ENCODE results near the gene DIDO1.

The DIDO1 gene

DNA sequence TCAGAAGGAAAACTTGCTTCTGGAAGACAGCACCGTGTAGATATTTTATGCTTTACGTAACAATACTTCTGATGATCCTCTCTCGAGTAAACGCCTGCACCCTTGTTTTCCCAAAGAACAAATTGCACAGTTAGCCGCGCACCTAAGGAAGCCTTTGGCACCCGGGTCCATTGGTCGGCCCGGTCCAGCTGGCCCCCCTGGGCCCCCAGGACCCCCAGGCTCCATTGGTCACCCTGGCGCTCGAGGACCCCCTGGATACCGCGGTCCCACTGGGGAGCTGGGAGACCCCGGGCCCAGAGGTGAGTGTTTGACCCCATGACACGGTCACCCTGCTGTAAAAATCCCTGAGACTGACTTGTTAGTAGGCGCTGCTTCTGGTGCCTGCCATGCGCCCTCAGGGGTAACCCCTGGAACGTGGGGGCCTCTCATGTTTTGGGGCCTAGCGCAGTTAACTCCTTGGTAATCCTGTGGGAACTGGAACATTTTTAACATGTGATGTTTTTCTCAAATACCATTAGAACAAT, 89.3 kb downstream of the DIDO1 start:
- peaks cover 3% of the 10 kb centered on the region for H3K4me1 ChIP-seq (ENCODE audit: control insufficient read depth, insufficient read depth, low read length, poor library complexity, severe bottlenecking)
- H3K9me3 ChIP-seq (ENCODE audit: control insufficient read depth, low read length): no peaks in the 10 kb centered on the region
- H3K4me3 ChIP-seq (ENCODE audit: extremely low read depth, insufficient read depth, low read length, poor library complexity, severe bottlenecking): no peak overlapping the region
- no peak overlapping the region for H3K27ac ChIP-seq (ENCODE audit: low read depth, low read length, severe bottlenecking)
- WGBS, 2 experiments (ENCODE audit: insufficient coverage in 2 of 2): 96 to 97% methylated on average over 18 to 19 of the region's 19 CpGs
- H3K36me3 ChIP-seq (ENCODE audit: control insufficient read depth, insufficient read depth, low read length): peaks cover 48% of the 10 kb centered on the region

DNA sequence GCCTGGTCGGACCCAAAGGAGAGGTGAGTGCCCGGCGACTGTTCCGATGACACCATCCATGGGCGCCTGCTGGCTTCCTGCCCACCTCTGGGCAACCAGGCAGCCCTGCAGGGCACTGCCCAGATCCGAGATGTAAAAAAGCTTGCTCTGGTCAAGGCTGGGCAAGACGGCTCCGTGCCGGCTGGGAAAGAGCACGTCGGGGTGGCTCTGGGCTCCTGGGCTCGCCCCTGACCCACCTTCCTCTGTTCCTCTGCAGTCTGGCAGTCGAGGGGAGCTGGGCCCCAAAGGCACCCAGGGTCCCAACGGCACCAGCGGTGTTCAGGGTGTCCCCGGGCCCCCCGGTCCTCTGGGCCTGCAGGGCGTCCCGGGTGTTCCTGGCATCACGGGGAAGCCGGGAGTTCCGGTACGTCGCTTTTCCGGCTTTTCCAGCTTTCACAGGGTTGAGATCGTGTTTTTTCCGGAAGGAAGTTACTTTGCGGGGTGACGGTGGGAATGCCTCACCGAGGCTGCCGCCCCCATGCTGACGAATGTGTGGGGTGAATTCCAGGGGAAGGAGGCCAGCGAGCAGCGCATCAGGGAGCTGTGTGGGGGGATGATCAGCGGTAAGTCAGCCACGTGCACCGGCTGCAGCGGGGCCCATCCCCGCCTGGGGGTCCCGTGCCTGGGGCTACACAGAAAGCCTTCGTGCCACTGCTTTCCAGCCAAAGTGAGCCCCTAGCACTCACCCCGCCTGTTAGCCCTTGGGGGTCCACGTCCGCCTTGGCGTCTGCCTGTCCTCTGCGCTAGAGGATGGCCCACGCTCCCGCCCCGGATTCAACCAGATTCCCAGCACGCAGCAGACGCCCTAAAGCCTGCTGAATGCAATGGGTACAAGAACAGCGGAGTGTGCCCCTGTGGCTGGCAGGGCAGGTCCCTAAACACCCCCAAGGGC, 90.1 kb downstream of the DIDO1 start:
- H3K9me3 ChIP-seq (ENCODE audit: control insufficient read depth, low read length): no peaks in the 10 kb centered on the region
- H3K36me3 ChIP-seq (ENCODE audit: control insufficient read depth, insufficient read depth, low read length): peaks cover 52% of the 10 kb centered on the region
- H3K27ac ChIP-seq (ENCODE audit: low read depth, low read length, severe bottlenecking): no peak overlapping the region
- no peak overlapping the region for H3K4me3 ChIP-seq (ENCODE audit: extremely low read depth, insufficient read depth, low read length, poor library complexity, severe bottlenecking)
- 91% methylated on average over 37 to 51 of the region's 52 CpGs for WGBS, 2 experiments (ENCODE audit: insufficient coverage in 2 of 2)
- H3K4me1 ChIP-seq (ENCODE audit: control insufficient read depth, insufficient read depth, low read length, poor library complexity, severe bottlenecking): peaks cover 10% of the 10 kb centered on the region

DNA sequence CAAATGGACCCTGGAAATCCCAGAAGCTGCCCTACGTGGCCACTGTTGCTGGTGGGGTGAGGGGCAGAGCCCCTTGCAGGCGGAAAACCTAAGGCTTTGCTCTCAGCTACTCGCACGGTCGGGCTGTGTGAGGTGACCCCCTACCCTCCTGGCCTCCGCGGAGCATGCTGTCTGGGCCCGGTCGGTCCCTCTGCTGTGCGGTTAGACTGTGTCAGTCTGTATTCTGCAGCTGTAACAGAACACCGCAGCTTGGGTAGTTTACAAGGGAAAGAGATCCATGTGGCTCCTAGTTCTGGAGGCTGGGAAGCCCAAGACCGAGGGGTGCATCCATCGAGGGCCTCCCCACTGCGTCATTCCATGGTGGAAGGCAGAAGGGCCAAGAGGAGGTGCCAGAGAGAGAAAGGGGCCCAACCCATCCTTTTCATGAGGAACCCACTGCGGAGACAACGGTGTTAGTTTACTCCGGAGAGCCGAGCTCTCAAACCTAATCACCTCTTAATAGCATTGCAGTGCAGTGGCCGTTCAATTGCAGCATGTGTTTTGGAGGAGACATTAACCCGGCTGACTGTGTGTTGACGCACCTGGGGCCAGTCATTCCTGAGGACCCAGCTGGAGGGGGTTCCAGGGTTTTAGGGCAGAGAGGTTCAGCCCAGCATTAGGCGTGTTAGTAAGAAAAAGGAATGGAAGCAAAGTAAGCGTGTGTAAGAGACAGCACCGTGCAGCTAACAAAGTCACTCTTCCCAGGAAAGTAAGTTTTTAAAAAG, 91.2 kb downstream of the DIDO1 start:
- WGBS, 2 experiments (ENCODE audit: insufficient coverage in 2 of 2): 97% methylated on average over 20 to 22 of the region's 24 CpGs
- no peak overlapping the region for H3K27ac ChIP-seq (ENCODE audit: low read depth, low read length, severe bottlenecking)

DNA sequence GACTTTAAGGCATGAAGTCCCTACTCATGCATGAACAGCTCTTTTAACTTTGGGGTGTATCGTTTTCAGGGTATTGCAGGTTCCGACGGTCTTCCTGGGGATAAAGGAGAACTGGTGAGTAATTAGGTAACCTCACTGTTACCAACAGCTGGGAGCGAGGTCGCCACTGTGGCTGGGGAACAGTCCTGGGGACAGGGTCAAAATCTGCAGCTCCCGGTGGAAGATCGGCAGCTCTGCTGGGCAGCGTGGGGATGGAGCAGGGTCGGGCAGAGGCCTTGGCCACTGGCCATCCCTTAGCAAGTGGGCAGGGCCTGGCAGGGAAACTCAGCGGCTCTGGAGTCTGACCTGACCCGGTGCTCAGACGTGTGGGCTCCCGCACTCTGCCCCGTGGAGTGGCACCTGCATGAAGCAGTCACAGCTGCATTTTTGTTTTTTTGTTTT, 93.3 kb downstream of the DIDO1 start:
- 88 to 95% methylated on average over 11 to 14 of the region's 14 CpGs for WGBS, 2 experiments (ENCODE audit: insufficient coverage in 2 of 2)
- Histone ChIP-seq H3K4me3 (ENCODE audit: extremely low read depth, insufficient read depth, low read length, poor library complexity, severe bottlenecking) (no peak overlapping the region), H3K9me3 (ENCODE audit: control insufficient read depth, low read length) (no peaks in the 10 kb centered on the region), H3K36me3 (ENCODE audit: control insufficient read depth, insufficient read depth, low read length) (peaks cover 55% of the 10 kb centered on the region), H3K4me1 (ENCODE audit: control insufficient read depth, insufficient read depth, low read length, poor library complexity, severe bottlenecking) (peaks cover 10% of the 10 kb centered on the region), H3K27ac (ENCODE audit: low read depth, low read length, severe bottlenecking) (no peak overlapping the region)

More for the DNA sequence above, 91.2 kb downstream of the DIDO1 start:
- H3K4me3 ChIP-seq (ENCODE audit: extremely low read depth, insufficient read depth, low read length, poor library complexity, severe bottlenecking): no peak overlapping the region
- no peaks in the 10 kb centered on the region for H3K9me3 ChIP-seq (ENCODE audit: control insufficient read depth, low read length)
- peaks cover 10% of the 10 kb centered on the region for H3K4me1 ChIP-seq (ENCODE audit: control insufficient read depth, insufficient read depth, low read length, poor library complexity, severe bottlenecking)
- H3K36me3 ChIP-seq (ENCODE audit: control insufficient read depth, insufficient read depth, low read length): peaks cover 51% of the 10 kb centered on the region

DNA sequence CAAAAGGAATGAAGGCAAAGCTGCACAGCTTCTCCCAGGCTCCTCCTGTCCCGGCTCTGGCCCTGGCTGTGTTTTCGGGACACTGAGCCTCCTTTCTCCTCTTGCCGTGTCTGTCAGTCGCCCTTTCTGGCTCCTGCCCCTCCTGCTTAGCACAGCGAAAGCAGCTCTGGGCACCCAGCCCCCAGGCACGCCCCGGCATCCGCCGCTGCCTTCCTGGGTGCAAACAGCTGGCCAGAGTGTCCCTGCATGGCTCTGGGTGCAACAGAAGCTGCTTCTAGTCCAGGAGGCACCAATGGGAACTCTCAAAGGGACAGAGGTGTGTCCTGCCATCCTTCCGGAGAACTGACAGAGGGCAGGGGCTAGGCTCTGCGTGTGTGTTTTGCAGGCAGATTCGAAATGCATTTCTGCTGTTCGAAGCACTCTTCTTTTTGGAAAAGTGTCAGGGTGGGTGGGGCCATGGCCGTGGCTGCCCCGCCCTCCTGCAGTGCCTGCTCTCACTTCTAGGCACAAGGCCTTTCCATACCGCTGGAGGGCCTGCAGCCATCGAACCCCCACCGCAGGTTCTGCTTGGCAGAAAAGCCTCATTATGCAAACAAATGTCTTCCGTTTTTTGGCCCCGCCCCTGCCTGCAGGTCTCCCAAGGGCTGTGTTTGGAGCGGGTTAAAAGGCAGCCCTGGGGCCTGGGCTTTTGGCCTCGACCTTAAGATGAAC, 93.9 kb downstream of the DIDO1 start:
- no peak overlapping the region for H3K4me3 ChIP-seq (ENCODE audit: extremely low read depth, insufficient read depth, low read length, poor library complexity, severe bottlenecking)
- H3K9me3 ChIP-seq (ENCODE audit: control insufficient read depth, low read length): no peaks in the 10 kb centered on the region
- H3K27ac ChIP-seq (ENCODE audit: low read depth, low read length, severe bottlenecking): peak overlapping the region; percentile 29
- peaks cover 57% of the 10 kb centered on the region for H3K36me3 ChIP-seq (ENCODE audit: control insufficient read depth, insufficient read depth, low read length)
- peaks cover 10% of the 10 kb centered on the region for H3K4me1 ChIP-seq (ENCODE audit: control insufficient read depth, insufficient read depth, low read length, poor library complexity, severe bottlenecking)
- 65 to 74% methylated on average over 20 to 22 of the region's 22 CpGs for WGBS, 2 experiments (ENCODE audit: insufficient coverage in 2 of 2)

DNA sequence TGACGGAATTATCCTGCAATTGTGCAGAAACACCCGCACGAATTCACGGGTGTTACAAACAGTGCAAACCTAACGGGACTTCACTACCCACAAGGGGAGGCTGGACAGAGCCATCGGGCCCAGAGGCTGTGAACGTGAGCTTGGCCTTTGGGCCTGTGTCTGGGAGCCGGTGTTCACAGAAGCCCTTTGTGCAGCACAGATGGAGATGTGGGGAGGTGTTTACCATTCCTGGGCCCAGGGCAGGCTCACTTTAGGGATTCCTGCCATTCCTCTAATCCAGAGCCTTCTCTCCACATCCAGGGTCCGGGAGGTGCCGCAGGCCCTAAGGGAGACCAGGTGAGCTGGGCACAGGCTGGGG, 94.5 kb downstream of the DIDO1 start:
- no peaks in the 10 kb centered on the region for H3K9me3 ChIP-seq (ENCODE audit: control insufficient read depth, low read length)
- 90 to 97% methylated on average over 10 of the region's 10 CpGs for WGBS, 2 experiments (ENCODE audit: insufficient coverage in 2 of 2)
- H3K27ac ChIP-seq (ENCODE audit: low read depth, low read length, severe bottlenecking): peak overlapping the region; percentile 16

DNA sequence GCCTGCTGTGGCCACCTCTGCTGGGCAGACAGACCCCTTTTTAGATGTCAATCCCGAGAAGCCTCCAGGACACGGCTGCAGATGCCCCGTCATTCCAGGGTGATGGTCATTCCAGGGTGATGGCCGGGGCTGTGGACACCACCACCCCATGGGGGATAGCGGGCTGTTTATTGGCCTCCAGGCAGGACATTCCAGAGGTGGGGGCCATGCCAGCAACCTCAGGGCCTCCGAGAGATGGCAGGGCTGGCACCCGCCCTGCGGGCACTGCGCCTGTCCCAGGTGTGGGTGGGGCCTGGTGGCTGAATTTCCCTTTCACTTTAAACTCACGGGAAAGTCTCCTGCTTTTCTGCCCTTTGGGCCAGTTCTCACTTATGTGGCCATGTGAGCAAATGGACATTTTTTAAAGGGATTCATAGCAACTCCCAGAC, 94.9 kb downstream of the DIDO1 start:
- peaks cover 10% of the 10 kb centered on the region for H3K4me1 ChIP-seq (ENCODE audit: control insufficient read depth, insufficient read depth, low read length, poor library complexity, severe bottlenecking)
- 89 to 91% methylated on average over 7 to 8 of the region's 10 CpGs for WGBS, 2 experiments (ENCODE audit: insufficient coverage in 2 of 2)
- no peak overlapping the region for H3K4me3 ChIP-seq (ENCODE audit: extremely low read depth, insufficient read depth, low read length, poor library complexity, severe bottlenecking)
- peaks cover 52% of the 10 kb centered on the region for H3K36me3 ChIP-seq (ENCODE audit: control insufficient read depth, insufficient read depth, low read length)
- H3K9me3 ChIP-seq (ENCODE audit: control insufficient read depth, low read length): no peaks in the 10 kb centered on the region
- H3K27ac ChIP-seq (ENCODE audit: low read depth, low read length, severe bottlenecking): peak overlapping the region; percentile 16

More for the DNA sequence above, 94.5 kb downstream of the DIDO1 start:
- peaks cover 52% of the 10 kb centered on the region for H3K36me3 ChIP-seq (ENCODE audit: control insufficient read depth, insufficient read depth, low read length)
- no peak overlapping the region for H3K4me3 ChIP-seq (ENCODE audit: extremely low read depth, insufficient read depth, low read length, poor library complexity, severe bottlenecking)
- peaks cover 10% of the 10 kb centered on the region for H3K4me1 ChIP-seq (ENCODE audit: control insufficient read depth, insufficient read depth, low read length, poor library complexity, severe bottlenecking)

DNA sequence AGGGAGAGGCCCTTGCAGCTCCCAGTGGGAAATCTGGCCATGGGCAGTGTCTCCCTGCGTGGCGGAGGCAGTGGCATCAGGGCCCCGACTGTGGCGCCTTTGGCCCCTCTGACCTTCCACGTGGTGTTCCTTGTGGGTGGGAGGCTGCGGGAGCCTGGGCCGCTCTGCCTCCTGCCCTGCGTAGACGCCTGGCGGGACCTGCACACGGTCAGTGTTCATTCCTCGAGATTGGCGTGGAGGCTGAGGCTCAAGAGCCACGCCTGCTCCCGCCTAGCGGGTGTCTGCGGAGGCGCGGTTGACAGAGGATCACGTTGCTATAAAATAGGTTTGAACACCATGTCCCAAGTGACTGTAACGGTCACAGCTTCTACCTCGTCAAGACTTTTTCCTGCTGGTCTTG, 95.5 kb downstream of the DIDO1 start:
- Histone ChIP-seq H3K4me1 (ENCODE audit: control insufficient read depth, insufficient read depth, low read length, poor library complexity, severe bottlenecking) (peaks cover 10% of the 10 kb centered on the region), H3K27ac (ENCODE audit: low read depth, low read length, severe bottlenecking) (no peak overlapping the region)
- 94 to 95% methylated on average over 22 of the region's 22 CpGs for WGBS, 2 experiments (ENCODE audit: insufficient coverage in 2 of 2)

DNA sequence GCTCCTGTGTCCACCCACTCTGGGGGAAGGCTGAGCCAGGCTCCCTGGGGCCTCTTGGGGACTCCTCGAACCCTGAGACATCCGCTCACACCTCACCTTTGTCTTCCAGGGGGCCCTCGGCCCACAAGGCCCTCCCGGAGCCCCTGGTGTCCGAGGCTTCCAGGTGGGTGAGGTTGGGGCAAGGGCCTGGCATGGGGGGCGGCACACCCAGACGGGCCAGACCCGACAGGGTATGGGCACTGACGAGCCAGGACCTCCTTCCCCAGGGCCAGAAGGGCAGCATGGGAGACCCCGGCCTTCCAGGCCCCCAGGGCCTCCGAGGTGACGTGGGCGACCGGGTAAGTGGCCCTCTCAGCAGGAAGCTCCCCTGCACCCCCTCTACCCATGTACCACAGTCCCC, 96.1 kb downstream of the DIDO1 start:
- H3K9me3 ChIP-seq (ENCODE audit: control insufficient read depth, low read length): no peaks in the 10 kb centered on the region
- peaks cover 42% of the 10 kb centered on the region for H3K36me3 ChIP-seq (ENCODE audit: control insufficient read depth, insufficient read depth, low read length)
- no peak overlapping the region for H3K27ac ChIP-seq (ENCODE audit: low read depth, low read length, severe bottlenecking)
- no peak overlapping the region for H3K4me3 ChIP-seq (ENCODE audit: extremely low read depth, insufficient read depth, low read length, poor library complexity, severe bottlenecking)
- peaks cover 10% of the 10 kb centered on the region for H3K4me1 ChIP-seq (ENCODE audit: control insufficient read depth, insufficient read depth, low read length, poor library complexity, severe bottlenecking)
- WGBS, 2 experiments (ENCODE audit: insufficient coverage in 2 of 2): 100% methylated on average over 7 of the region's 14 CpGs; no CpG with 5 or more reads in 1 of the 2 experiments

More for the DNA sequence above, 95.5 kb downstream of the DIDO1 start:
- H3K36me3 ChIP-seq (ENCODE audit: control insufficient read depth, insufficient read depth, low read length): peaks cover 48% of the 10 kb centered on the region
- no peak overlapping the region for H3K4me3 ChIP-seq (ENCODE audit: extremely low read depth, insufficient read depth, low read length, poor library complexity, severe bottlenecking)
- H3K9me3 ChIP-seq (ENCODE audit: control insufficient read depth, low read length): no peaks in the 10 kb centered on the region

All from mesodermal cell (in vitro differentiated cells).